ENCODE data around the gene FCN2. TPM values are rescaled to one million over a fixed set of nuclear protein-coding genes. Genes with fewer than 3 reads are reported as not detected.

Gene FCN2
- total and polyA plus RNA-seq, 2 of the 4 experiments (the other 2 are of a cell fraction), result not detected

- H3K14ac ChIP-seq (replicated peaks; ENCODE audit: low read depth, low read length), result no peak overlapping the region
- intact Hi-C loops (cut with micrococcal nuclease) (no loop called here), in situ Hi-C loops (cut with MboI; ENCODE audit: low sequenced_read_pairs) (no loop called here), dilution Hi-C loops (cut with HindIII; ENCODE audit: low sequenced_read_pairs, unreplicated experiment) (no loop called here)
- H3K4me2 ChIP-seq (ENCODE audit: low read depth, low read length), result no peak overlapping the region
- H3K9ac ChIP-seq (ENCODE audit: low read depth, low read length), result no peak overlapping the region
- H2BK5ac ChIP-seq (ENCODE audit: low read depth, low read length, poor library complexity, severe bottlenecking), result no peak overlapping the region
- no peak overlapping the region for H2AK9ac ChIP-seq (replicated peaks; ENCODE audit: low read depth, low read length, poor library complexity)
- H2BK20ac ChIP-seq (ENCODE audit: low read depth, low read length), result no peak overlapping the region
- ChIA-PET CTCF (no interaction called here), POLR2A (ENCODE audit: unreplicated experiment) (no interaction called here)
- no peak overlapping the region for H3K23ac ChIP-seq (ENCODE audit: low read depth, low read length)
- H2BK120ac ChIP-seq (ENCODE audit: low read depth, low read length), result no peak overlapping the region
- H3K79me1 ChIP-seq (ENCODE audit: low read depth in 1 of 2, low read length in 2 of 2), result no peaks in the 10 kb centered on the region
- no peak overlapping the region for H2BK15ac ChIP-seq (ENCODE audit: low read depth, low read length)
- no peak overlapping the region for H4K8ac ChIP-seq (ENCODE audit: low read depth in 2 of 2, low read length in 2 of 2)
- WGBS, 2 experiments (ENCODE audit: extremely low coverage in 2 of 2, insufficient read length in 1 of 2), result 70% methylated on average over 6 of the region's 22 CpGs; no CpG with 5 or more reads in 1 of the 2 experiments
- no peaks in the 10 kb centered on the region for H3K4me1 ChIP-seq (ENCODE audit: control insufficient read depth, insufficient read depth, low read length)
- no peak overlapping the region for H2AK5ac ChIP-seq (ENCODE audit: low read depth, low read length)
- ATAC-seq (ENCODE audit: low read depth) (no peak), DNase-seq (no peak)
- peaks cover 50% of the 10 kb centered on the region for H3K27me3 ChIP-seq (ENCODE audit: control insufficient read depth, insufficient read depth, low read length)
- no peak for TF ChIP-seq MXI1 (IDR thresholded peaks at IDR 0.05; ENCODE audit: borderline replicate concordance, low read depth, low read length)
- no peak for TF ChIP-seq USF2 (IDR thresholded peaks at IDR 0.05; ENCODE audit: low read depth, low read length)
- no peak overlapping the region for H3K18ac ChIP-seq (ENCODE audit: low read depth, low read length)
- no peaks in the 10 kb centered on the region for H3K36me3 ChIP-seq (ENCODE audit: control insufficient read depth, insufficient read depth, low read length)
- no peak overlapping the region for H3K4me3 ChIP-seq (ENCODE audit: insufficient read depth, low read depth, low read length)
- no peaks in the 10 kb centered on the region for H3K9me3 ChIP-seq (ENCODE audit: control insufficient read depth, insufficient read depth, low read length)
- H3K9me1 ChIP-seq (ENCODE audit: insufficient read depth, low read length), result no peaks in the 10 kb centered on the region
- no peak overlapping the region for H3K4ac ChIP-seq (ENCODE audit: low read depth, low read length)
- H4K20me1 ChIP-seq (ENCODE audit: insufficient read depth, low read length), result no peaks in the 10 kb centered on the region
- no peak overlapping the region for H2AFZ ChIP-seq (replicated peaks; ENCODE audit: low read length, poor library complexity)
- H4K91ac ChIP-seq (ENCODE audit: insufficient read depth, low read depth, low read length), result no peak overlapping the region
- no peak overlapping the region for H4K5ac ChIP-seq (ENCODE audit: low read depth, low read length)
- no peak overlapping the region for H3K56ac ChIP-seq (ENCODE audit: extremely low read depth, insufficient read depth, low read length)
- BruUV-seq (replicated peaks), result no TSS peak
- H3K27ac ChIP-seq (ENCODE audit: insufficient read depth, low read length), result no peak overlapping the region
These were observed 32.6 kb downstream of the FCN2 start for GRCh38 chr9:134913041-134913712.

Data from IMR-90 (cell line).